GM19193 (cell line): Measurements from ENCODE around the gene ZBTB7C.

Experiments used
- POLR2A ChIP-seq: IDR thresholded peaks from 4 replicates; pipeline ENCODE4 v1.6.1; 2011; ENCODE audit not compliant: insufficient read depth, insufficient read length; ENCODE audit errors: extremely low read depth

ZBTB7C gene

GRCh38 chr18:48153613-48154481 lies 255.3 kb downstream of the ZBTB7C start:
- no peak for TF ChIP-seq POLR2A

- no peak for TF ChIP-seq POLR2A
Observed at GRCh38 chr18:48152549-48152948, 256.6 kb downstream of the ZBTB7C start.

DNA sequence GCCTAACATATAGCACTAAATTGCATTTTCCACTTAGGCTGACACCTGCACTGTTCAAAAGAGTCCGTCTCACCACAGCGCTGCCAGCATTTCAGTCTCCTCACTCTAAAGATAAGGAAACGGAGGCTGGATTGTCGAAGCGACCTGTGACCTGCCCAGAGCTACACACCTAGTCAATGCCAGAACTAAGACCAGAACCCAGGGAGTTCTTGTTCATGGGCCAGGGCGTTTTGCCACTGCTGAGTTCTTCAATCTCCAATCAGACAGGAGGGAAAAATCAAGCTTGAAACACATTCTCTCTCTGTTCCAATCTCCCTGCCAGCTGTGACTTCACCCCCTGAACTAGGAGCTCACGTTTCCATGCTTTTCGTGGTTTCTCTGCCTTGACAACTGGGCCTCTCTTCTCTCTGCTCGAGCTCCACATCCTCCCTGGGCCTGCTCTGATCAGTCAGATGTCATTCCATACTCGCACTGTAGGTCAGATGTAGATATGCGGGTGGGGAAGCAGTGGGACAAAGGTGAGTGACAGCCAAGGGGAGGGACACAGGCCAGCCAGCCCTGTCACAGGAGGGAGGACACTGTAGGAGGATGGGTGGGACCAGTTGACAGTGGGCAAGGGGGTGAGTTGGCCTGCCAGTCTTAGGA lies 257.6 kb downstream of the ZBTB7C start:
- no peak for TF ChIP-seq POLR2A

- no peak for TF ChIP-seq POLR2A
Observed at GRCh38 chr18:48149020-48149685, 260.0 kb downstream of the ZBTB7C start.

- TF ChIP-seq POLR2A = no peak
Observed at GRCh38 chr18:48142994-48143393, 266.2 kb downstream of the ZBTB7C start.

DNA sequence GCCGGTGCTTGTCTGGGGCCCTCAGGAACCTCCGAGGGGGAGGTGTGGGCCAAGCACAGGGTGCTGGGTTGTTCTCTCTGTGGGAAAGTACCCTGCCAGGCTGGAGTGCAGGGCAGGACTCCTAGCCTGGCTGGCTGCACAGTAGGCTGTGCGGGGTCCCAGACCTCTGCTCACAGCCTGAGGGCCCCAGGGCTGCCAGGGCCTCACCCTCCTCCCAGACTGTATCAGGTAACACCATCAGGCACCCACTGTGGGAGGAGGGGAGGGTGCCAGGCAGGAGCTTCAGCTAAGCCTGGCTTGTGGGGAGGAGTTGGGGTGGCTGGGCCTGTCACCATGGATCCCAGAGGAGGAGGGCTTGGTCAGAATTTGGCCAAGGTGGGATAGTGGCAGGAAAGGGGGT lies 266.8 kb downstream of the ZBTB7C start:
- no peak for TF ChIP-seq POLR2A

- TF ChIP-seq POLR2A = no peak
Observed at GRCh38 chr18:48140731-48141130, 268.5 kb downstream of the ZBTB7C start.

- TF ChIP-seq POLR2A = no peak
Observed at GRCh38 chr18:48139431-48140347, 269.5 kb downstream of the ZBTB7C start.

DNA sequence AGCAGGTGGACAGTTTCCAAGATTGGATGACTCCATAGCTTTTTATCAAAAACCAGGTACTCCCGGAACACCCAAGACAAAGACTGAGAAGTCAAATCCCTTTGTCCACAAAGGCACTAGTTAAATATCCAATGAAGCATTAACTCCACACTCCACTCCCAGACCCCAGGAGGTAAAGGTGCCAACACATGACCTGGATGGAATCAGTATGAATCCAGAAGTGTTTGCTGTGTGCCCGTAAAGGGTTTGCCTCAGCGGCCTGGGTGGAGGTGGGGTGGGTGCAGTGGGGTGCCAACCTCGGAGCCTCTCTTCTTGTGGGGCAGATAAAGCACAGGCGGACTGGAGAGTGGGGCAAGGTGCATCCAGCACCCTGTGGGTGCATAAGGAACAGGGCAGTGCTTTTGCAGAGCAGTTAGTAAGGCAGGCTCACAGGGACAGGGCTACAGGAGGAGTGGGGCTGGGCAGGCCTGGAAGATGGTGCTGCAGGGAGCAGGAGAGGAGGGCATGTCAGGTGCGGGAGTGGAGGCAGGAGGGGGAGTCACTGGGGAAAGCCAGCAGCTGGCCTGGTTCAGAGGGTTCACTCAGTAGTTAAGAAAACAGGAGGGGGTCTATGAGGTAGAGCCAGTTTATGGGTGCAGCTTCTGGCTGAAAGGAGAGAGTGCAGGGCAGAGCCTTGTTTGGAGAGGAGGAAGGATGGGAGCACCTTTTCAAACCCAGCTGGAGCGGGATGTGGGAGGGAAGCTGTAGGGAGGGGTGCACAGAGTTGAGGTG lies 270.3 kb downstream of the ZBTB7C start:
- no peak for TF ChIP-seq POLR2A

DNA sequence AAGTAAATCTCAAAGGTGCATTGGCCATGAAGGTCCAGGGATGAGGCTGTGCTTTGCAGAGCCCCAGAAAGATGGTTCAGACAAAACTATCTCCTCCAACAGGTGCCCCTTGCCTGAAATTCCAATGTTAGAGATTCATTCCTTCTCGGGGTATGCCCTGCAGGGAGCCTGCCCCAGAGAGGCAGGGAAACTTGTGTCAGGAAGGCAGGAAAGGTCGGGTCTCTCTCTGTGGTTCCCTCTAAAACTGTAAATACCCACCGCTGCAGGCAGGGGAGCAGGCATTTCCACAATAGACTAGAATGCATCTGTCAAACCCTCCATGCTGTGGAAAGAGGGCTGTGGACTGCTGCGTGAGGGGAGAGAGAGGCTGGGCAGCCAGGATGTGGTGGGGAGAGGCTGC lies 271.0 kb downstream of the ZBTB7C start:
- no peak for TF ChIP-seq POLR2A

- TF ChIP-seq POLR2A = no peak
Observed at GRCh38 chr18:48137374-48138081, 271.7 kb downstream of the ZBTB7C start.

- TF ChIP-seq POLR2A = no peak
Observed at GRCh38 chr18:48136827-48137373, 272.3 kb downstream of the ZBTB7C start.
